Erythroblast (primary cell): ENCODE results near the gene SLC45A2.
A peak's percentile ranks its signal among the peaks of the same experiment; 100 is the strongest.
"Not testable (repeated sequence)": the region's sequence is repeated elsewhere in the genome, so short reads cannot be mapped to it uniquely, and the experiment has no call there.

Source experiments
- DNase-seq, 2 experiments: peaks; one replicate each; lab custom pipeline; 2025; lab: John Stamatoyannopoulos, UW
- GATA1 ChIP-seq: IDR thresholded peaks from 2 replicates; pipeline ENCODE4 v1.6.1; 2011; ENCODE audit warnings: low read depth, mild to moderate bottlenecking, control low read depth, low read length, moderate library complexity
- POLR2A ChIP-seq: IDR thresholded peaks from 2 replicates; pipeline ENCODE4 v1.6.1; 2011; ENCODE audit warnings: mild to moderate bottlenecking, low read length

SLC45A2 gene

GRCh38 chr5:33936004-33936380 is 48.5 kb downstream of the SLC45A2 start:
- no peak for TF ChIP-seq GATA1
- TF ChIP-seq POLR2A, result no peak
- peak; percentile 45 to 52 for DNase-seq

- TF ChIP-seq GATA1 (no peak), POLR2A (no peak)
- DNase-seq, result no peak
These were observed 50.3 kb downstream of the SLC45A2 start for GRCh38 chr5:33934176-33934575.

- DNase-seq, result no peak
- no peak for TF ChIP-seq POLR2A
- no peak for TF ChIP-seq GATA1
These were observed 50.7 kb downstream of the SLC45A2 start for GRCh38 chr5:33933723-33934169.

GRCh38 chr5:33931136-33931535 is 53.4 kb downstream of the SLC45A2 start:
- TF ChIP-seq POLR2A (no peak), GATA1 (no peak)
- DNase-seq, result no peak

DNA sequence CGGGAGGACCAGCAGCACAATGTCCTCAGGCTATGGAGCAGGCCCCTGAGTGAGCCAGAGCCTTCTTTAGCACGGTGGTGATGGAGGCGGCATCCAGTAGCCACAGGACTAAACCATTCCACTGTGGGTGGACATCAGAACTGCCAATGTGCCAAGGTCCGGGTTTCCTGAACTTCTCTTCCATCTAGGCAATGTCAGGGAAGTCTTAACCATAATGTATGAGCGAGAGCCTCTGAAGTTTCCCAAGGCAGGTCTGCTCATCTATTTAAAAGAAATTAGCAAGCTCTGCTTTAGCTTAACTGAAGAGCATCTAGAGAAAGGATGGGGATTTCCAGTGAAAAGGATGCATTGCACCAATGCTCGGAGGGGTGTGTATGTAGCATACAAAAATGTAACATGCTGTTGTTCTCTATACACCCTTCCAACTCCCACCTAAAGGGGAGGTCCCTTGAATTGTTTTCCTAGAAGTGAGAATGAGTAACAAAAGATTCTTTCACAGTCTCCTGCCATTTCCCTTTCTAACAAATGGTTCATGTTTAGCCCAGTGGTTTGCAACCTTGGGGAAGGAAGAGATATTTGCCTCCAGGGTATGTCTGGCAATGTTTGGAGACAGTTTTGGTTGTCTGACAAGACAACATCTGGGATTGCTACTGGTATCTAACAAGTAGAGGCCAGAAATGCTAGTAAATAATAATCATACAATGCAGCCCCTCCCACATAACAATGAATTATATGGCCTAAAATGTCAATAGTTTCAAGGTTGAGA is 54.4 kb downstream of the SLC45A2 start:
- DNase-seq, result no peak
- no peak for TF ChIP-seq POLR2A
- no peak for TF ChIP-seq GATA1

GRCh38 chr5:33928283-33928682 is 56.2 kb downstream of the SLC45A2 start:
- no peak for TF ChIP-seq POLR2A
- TF ChIP-seq GATA1, result no peak
- no peak for DNase-seq

DNA sequence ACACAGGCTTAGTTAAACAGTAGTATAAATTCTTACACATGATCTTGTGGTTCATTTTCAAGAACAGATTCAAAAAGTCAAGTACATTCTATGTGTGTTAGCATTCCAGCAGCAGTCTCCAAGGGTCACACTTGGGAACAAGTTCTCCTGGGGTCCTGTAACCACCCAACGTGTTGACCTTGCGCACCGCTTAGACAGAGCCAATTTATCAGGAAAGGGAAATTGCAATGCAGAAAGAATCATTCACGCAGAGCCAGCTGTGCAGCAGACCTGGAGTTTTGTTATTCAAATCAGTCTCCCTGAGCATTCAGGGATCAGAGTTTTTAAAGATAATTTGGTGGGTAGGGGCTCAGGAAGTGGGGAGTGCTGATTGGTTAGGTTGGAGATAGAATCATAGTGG is 56.8 kb downstream of the SLC45A2 start:
- TF ChIP-seq GATA1 (no peak), POLR2A (no peak)
- DNase-seq, result no peak

- no peak for TF ChIP-seq GATA1
- no peak for TF ChIP-seq POLR2A
- DNase-seq, result no peak
These were observed 59.2 kb downstream of the SLC45A2 start for GRCh38 chr5:33925278-33925677.

- no peak for DNase-seq
- TF ChIP-seq GATA1, result no peak
- TF ChIP-seq POLR2A, result no peak
These were observed 63.5 kb downstream of the SLC45A2 start for GRCh38 chr5:33921002-33921401.

- not testable (repeated sequence) for DNase-seq
These were observed 69.6 kb downstream of the SLC45A2 start for GRCh38 chr5:33914844-33915243.

GRCh38 chr5:33906248-33906647 is 78.2 kb downstream of the SLC45A2 start:
- DNase-seq, result peak in 1 of 2 experiments; percentile 2

DNA sequence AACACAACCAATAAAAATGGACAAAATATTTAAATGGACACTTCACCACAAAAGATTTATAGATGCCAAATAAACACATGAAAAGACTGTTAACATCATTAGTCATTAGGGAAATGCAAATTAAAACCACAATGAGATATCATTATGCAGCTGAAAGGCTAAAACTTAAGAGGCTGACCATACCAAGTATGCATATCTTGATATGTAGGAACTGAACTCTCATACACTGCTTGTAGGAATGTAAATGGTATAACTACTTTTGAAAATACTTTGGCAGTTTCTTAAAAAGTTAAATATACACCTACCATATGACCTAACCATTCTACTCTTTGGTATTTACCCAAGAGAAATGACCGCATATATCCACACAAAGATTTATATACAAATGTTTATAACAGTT is 79.1 kb downstream of the SLC45A2 start:
- DNase-seq, result no peak
- no peak for TF ChIP-seq POLR2A
- no peak for TF ChIP-seq GATA1

DNA sequence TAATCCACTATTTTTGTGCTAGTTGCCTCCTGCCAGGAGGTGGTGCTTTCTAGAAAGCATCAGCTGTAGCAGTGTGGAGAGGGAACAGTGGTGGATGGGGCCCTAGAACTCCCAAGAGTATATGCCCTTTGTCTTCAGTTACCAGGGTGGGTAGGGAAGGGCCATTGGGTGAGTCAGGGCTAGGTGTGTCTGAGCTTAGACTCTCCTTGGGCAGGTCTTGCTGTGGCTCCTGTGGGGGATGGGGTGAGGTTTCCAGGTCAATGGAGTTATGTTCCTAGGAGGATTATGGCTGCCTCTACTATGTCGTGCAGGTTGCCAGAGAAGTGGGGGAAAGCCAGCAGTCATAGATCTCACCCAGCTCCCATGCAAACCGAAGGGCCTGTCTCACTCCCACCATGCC is 81.4 kb downstream of the SLC45A2 start:
- TF ChIP-seq POLR2A (no peak), GATA1 (no peak)
- no peak for DNase-seq

GRCh38 chr5:33901156-33901555 is 83.3 kb downstream of the SLC45A2 start:
- TF ChIP-seq GATA1, result no peak
- TF ChIP-seq POLR2A, result no peak
- DNase-seq, result no peak
